Measurements from ENCODE around the gene SLC39A1. TPM values are rescaled to one million over a fixed set of nuclear protein-coding genes. Genes with fewer than 3 reads are reported as not detected.

Gene SLC39A1
- total RNA-seq, 2 experiments from 2014 or later: 6.4 to 6.9 TPM

- Mint-ChIP-seq H3K4me1 (ENCODE audit: low read depth) (peaks cover 55% of the 10 kb centered on the region), H3K9me3 (no peaks in the 10 kb centered on the region), H3K4me3 (peak overlapping the region; percentile 96), H3K27ac (peak overlapping the region; percentile 94), H3K27me3 (no peaks in the 10 kb centered on the region), H3K36me3 (ENCODE audit: low read depth) (peaks cover 18% of the 10 kb centered on the region)
- Histone ChIP-seq H3K4me3 (ENCODE audit: low read length) (peak overlapping the region; percentile 75), H3K4me1 (ENCODE audit: insufficient read depth, low read length) (peaks cover 53% of the 10 kb centered on the region), H3K36me3 (ENCODE audit: insufficient read depth, low read length) (peaks cover 5% of the 10 kb centered on the region), H3K27ac (ENCODE audit: low read depth in 1 of 2, low read length in 2 of 2) (peak overlapping the region; percentile 58 to 82), H3K9me3 (ENCODE audit: control insufficient read depth in 1 of 2, insufficient read depth in 1 of 2, low read length in 2 of 2) (no peaks in the 10 kb centered on the region), H3K27me3 (ENCODE audit: control insufficient read depth in 1 of 2, insufficient read depth in 2 of 2, low read length in 2 of 2) (no peaks in the 10 kb centered on the region)
- TF ChIP-seq CTCF (IDR thresholded peaks at IDR 0.05): peak; percentile 5
- DNase-seq (no peak), ATAC-seq (ENCODE audit: poor library complexity) (no peak)
- intact Hi-C loops (cut with DNase I, micrococcal nuclease): loop anchor here (1.0 kb wide), 2 partner anchors 9 to 10 kb away; partner anchors contain the start of genes CRTC2 (in 1 of the 2) and JTB (in 1 of the 2)
- CTCF ChIA-PET: interaction anchor here (0.9 to 3.5 kb wide), 8 partner anchors 9 to 184 kb away, joined by 3 to 30 read pairs (median 10); partner anchors contain the start of genes CRTC2, DENND4B, JTB and RAB13
- POLR2A ChIA-PET: interaction anchor here (0.7 to 4.7 kb wide), 22 partner anchors 10 to 1404 kb away, joined by 3 to 149 read pairs (median 4); partner anchors contain the start of genes CRTC2, DENND4B, GATAD2B and INTS3
Observed at GRCh38 chr1:153968000-153968363, 4.6 kb upstream of the SLC39A1 start.

GRCh38 chr1:153967107-153967999 lies 4.0 kb upstream of the SLC39A1 start, which contains the start of gene CREB3L4:
CREB3L4 (plus strand) TSS chr1:153967902; CDS start chr1:153968526, 624 bp downstream.
- TF ChIP-seq CTCF (IDR thresholded peaks at IDR 0.05): peak; percentile 32
- Histone ChIP-seq H3K27ac (ENCODE audit: low read depth in 1 of 2, low read length in 2 of 2) (peak within 1 kb of the TSS; percentile 82 to 83), H3K27me3 (ENCODE audit: control insufficient read depth in 1 of 2, insufficient read depth in 2 of 2, low read length in 2 of 2) (no peaks in the 10 kb centered on the region), H3K36me3 (ENCODE audit: insufficient read depth, low read length) (no peaks in the 10 kb centered on the region), H3K9me3 (ENCODE audit: control insufficient read depth in 1 of 2, insufficient read depth in 1 of 2, low read length in 2 of 2) (no peaks in the 10 kb centered on the region), H3K4me1 (ENCODE audit: insufficient read depth, low read length) (peaks cover 59% of the 10 kb centered on the region), H3K4me3 (ENCODE audit: low read length) (peak within 1 kb of the TSS; percentile 75)
- peak; percentile 64 to 95 (median 80) for DNase-seq
- peak within 1 kb of the TSS; percentile 96 for H3K4me3 Mint-ChIP-seq
- intact Hi-C loops (cut with DNase I, micrococcal nuclease): loop anchor here (1.0 kb wide), 2 partner anchors 9 to 10 kb away; partner anchors contain the start of genes CRTC2 (in 1 of the 2) and JTB (in 1 of the 2)
- ChIA-PET CTCF (interaction anchor here (0.6 to 3.5 kb wide), 12 partner anchors 7 to 658 kb away, joined by 3 to 30 read pairs (median 4); partner anchors contain the start of genes CRTC2, DENND4B, JTB and RAB13), POLR2A (interaction anchor here (0.6 to 4.7 kb wide), 26 partner anchors 8 to 1405 kb away, joined by 3 to 149 read pairs (median 4); partner anchors contain the start of genes CRTC2, DENND4B, GATAD2B and HAX1)
- no peaks in the 10 kb centered on the region for H3K27me3 Mint-ChIP-seq
- H3K9me3 Mint-ChIP-seq: no peaks in the 10 kb centered on the region
- H3K27ac Mint-ChIP-seq: peak within 1 kb of the TSS; percentile 94
- peak; percentile 87 for ATAC-seq (ENCODE audit: poor library complexity)
- peaks cover 18% of the 10 kb centered on the region for H3K36me3 Mint-ChIP-seq (ENCODE audit: low read depth)
- H3K4me1 Mint-ChIP-seq (ENCODE audit: low read depth): peaks cover 58% of the 10 kb centered on the region

DNA sequence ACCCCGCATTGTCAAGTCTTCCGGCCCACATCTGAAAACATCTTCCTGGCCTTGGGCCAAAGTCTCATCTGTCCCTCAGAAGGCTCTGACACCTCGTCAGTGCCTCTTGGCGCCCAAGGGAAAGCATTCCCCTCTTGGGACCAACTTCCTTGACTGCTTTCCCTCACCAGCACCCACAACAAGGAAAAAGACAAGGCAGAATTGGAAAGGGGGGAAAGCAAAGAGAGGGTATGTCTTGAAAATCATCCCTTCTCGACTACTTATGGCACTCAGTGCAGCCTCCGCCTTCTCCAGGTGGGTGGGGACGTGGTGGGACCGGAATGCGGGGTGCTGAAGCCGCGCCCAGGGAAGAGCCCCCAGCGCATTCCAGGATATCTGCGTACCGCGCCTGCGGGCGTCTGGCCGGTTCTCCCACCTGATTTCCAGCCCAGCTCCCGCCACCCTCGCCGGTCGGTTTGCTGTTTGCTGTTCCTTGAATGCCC lies 554 bp upstream of the SLC39A1 start:
- Histone ChIP-seq H3K27ac (ENCODE audit: low read depth in 1 of 2, low read length in 2 of 2) (peak overlapping the region; percentile 85 to 93), H3K27me3 (ENCODE audit: control insufficient read depth in 1 of 2, insufficient read depth in 2 of 2, low read length in 2 of 2) (no peaks in the 10 kb centered on the region), H3K4me1 (ENCODE audit: insufficient read depth, low read length) (peaks cover 63% of the 10 kb centered on the region), H3K36me3 (ENCODE audit: insufficient read depth, low read length) (no peaks in the 10 kb centered on the region), H3K9me3 (ENCODE audit: control insufficient read depth in 1 of 2, insufficient read depth in 1 of 2, low read length in 2 of 2) (no peaks in the 10 kb centered on the region), H3K4me3 (ENCODE audit: low read length) (peak overlapping the region; percentile 89)
- CTCF ChIA-PET: interaction anchor here (0.6 to 1.0 kb wide), 2 partner anchors 23 to 255 kb away, joined by 3 read pairs; no protein-coding TSS in a partner anchor
- H3K27ac Mint-ChIP-seq: peak overlapping the region; percentile 92
- H3K4me1 Mint-ChIP-seq (ENCODE audit: low read depth): peaks cover 61% of the 10 kb centered on the region
- no peaks in the 10 kb centered on the region for H3K27me3 Mint-ChIP-seq
- H3K9me3 Mint-ChIP-seq: no peaks in the 10 kb centered on the region
- intact Hi-C loops (cut with DNase I, micrococcal nuclease): loop anchor here in 1 of 2 experiments (1.0 kb wide), 1 partner anchor 26 kb away; the partner anchor contains the start of gene RPS27
- no peak for ATAC-seq (ENCODE audit: poor library complexity)
- peak overlapping the region; percentile 94 for H3K4me3 Mint-ChIP-seq
- H3K36me3 Mint-ChIP-seq (ENCODE audit: low read depth): peaks cover 25% of the 10 kb centered on the region
- TF ChIP-seq CTCF (IDR thresholded peaks at IDR 0.05): no peak
- POLR2A ChIA-PET: interaction anchor here (1.1 to 3.7 kb wide), 10 partner anchors 13 to 419 kb away, joined by 3 to 52 read pairs (median 7); partner anchors contain the start of genes CHTOP, DENND4B, GATAD2B and JTB
- DNase-seq: no peak
